HFFc6 (cell line): Measurements from ENCODE around the gene TPX2. TPM values are rescaled to one million over a fixed set of nuclear protein-coding genes. Genes with fewer than 3 reads are reported as not detected.

Experiments used
- DNase-seq: peaks from one replicate; pipeline ENCODE4 v3.0.0-alpha.2; 2018
- H3K27ac Mint-ChIP-seq: 2 replicates; pipeline ENCODE4 v1.8.0; 2020; ENCODE audit warnings: mild to moderate bottlenecking, mixed read lengths
- H3K27me3 Mint-ChIP-seq: 2 replicates; pipeline ENCODE4 v1.8.0; 2021; ENCODE audit warnings: mild to moderate bottlenecking, moderate library complexity, mixed read lengths; ENCODE audit not compliant: insufficient read depth
- H3K36me3 Mint-ChIP-seq: 2 replicates; pipeline ENCODE4 v1.8.0; 2021; ENCODE audit warnings: low read depth, mixed read lengths
- H3K4me1 Mint-ChIP-seq: 2 replicates; pipeline ENCODE4 v1.8.0; 2020; ENCODE audit warnings: low read depth, mixed read lengths
- H3K4me3 Mint-ChIP-seq: 2 replicates; pipeline ENCODE4 v1.8.0; 2020; ENCODE audit warnings: mild to moderate bottlenecking, moderate library complexity, mixed read lengths
- H3K9me3 Mint-ChIP-seq: 2 replicates; pipeline ENCODE4 v1.8.0; 2020; ENCODE audit warnings: mild to moderate bottlenecking, mixed read lengths
- total RNA-seq, 6 experiments: library from RNA; stranded (reverse); fragmentation: NEBNext Ultra II Directional; extraction: Animal tissue kit (Norgen Biotek cat#: 25700); gene quantifications; 2 replicates in 1 of 6; 3 replicates in 5 of 6; pipeline ENCODE4 v1.2.3, GENCODE V29; 2021
- TF ChIP-seq, protein P1 (sequence below): fragments of 200-600 bp; sonication (generic); IDR thresholded peaks from 2 replicates; pipeline ENCODE4 v1.5.0; 2021; ENCODE audit warnings: antibody characterized with exemption, mild to moderate bottlenecking

The TPX2 gene
- total RNA-seq, 6 experiments from 2014 or later = 51.0 to 117 (median 107) TPM

DNA sequence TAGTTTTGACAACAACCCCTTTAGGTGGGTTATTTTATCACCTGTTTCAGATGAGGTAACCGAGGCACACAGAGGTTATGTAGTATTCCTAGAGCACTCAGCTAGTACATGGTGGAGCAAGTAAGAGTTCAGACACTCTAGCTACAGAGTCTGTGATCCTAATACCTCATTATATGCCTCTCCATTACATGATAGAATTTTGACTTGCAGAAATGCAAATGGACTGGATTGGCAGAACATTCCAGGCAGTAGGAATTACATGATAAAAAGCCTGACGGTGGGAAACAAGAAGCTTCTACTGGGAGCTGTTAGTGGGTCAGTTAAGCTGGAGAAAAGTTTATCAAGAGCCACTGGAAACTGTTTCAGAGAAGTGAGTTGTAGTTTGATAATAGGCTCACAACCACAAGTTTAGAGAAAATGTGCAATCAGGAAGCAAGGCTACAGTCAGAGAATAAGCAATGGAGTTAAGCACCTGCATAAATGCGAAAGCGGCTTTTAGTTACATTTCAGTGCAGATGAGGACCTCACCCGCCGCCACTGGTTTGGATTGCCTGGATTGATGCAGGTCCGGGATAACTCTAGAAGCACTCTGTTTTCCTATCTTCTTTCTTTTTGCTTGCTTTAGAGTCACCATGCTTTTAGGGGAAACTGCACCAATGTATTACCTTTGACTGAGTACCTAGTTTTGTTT lies 45.4 kb downstream of the TPX2 start:
- DNase-seq = no peak
- TF ChIP-seq, protein P1, sequence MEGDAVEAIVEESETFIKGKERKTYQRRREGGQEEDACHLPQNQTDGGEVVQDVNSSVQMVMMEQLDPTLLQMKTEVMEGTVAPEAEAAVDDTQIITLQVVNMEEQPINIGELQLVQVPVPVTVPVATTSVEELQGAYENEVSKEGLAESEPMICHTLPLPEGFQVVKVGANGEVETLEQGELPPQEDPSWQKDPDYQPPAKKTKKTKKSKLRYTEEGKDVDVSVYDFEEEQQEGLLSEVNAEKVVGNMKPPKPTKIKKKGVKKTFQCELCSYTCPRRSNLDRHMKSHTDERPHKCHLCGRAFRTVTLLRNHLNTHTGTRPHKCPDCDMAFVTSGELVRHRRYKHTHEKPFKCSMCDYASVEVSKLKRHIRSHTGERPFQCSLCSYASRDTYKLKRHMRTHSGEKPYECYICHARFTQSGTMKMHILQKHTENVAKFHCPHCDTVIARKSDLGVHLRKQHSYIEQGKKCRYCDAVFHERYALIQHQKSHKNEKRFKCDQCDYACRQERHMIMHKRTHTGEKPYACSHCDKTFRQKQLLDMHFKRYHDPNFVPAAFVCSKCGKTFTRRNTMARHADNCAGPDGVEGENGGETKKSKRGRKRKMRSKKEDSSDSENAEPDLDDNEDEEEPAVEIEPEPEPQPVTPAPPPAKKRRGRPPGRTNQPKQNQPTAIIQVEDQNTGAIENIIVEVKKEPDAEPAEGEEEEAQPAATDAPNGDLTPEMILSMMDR = no peak
- peaks cover 32% of the 10 kb centered on the region for H3K4me1 Mint-ChIP-seq
- no peaks in the 10 kb centered on the region for H3K9me3 Mint-ChIP-seq
- H3K27ac Mint-ChIP-seq = no peak overlapping the region
- H3K36me3 Mint-ChIP-seq = peaks cover 31% of the 10 kb centered on the region
- H3K27me3 Mint-ChIP-seq = no peaks in the 10 kb centered on the region
- no peak overlapping the region for H3K4me3 Mint-ChIP-seq

DNA sequence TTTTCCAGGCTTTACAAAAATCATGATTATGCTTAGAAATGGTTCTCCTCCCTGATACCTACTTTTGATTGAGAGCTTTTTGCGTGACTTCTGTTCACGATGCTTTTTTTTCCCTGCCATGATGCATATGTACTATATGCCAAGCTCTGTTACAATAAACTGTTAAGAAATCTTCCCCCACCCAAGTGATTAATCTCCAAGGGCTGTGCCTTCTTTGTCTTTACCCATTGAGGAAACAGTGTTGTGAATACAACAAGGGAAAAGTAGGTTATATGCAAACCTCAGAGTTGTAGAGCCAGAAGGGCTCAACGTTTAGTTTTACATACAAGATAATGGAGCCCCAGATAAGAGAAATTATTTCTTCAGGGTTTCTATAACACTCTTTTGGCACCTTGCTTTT lies 46.0 kb downstream of the TPX2 start:
- DNase-seq = no peak
- H3K4me1 Mint-ChIP-seq = peaks cover 32% of the 10 kb centered on the region
- no peaks in the 10 kb centered on the region for H3K27me3 Mint-ChIP-seq
- TF ChIP-seq, protein P1 = no peak
- H3K4me3 Mint-ChIP-seq = no peak overlapping the region
- peaks cover 27% of the 10 kb centered on the region for H3K36me3 Mint-ChIP-seq
- H3K27ac Mint-ChIP-seq = no peak overlapping the region
- H3K9me3 Mint-ChIP-seq = no peaks in the 10 kb centered on the region

DNA sequence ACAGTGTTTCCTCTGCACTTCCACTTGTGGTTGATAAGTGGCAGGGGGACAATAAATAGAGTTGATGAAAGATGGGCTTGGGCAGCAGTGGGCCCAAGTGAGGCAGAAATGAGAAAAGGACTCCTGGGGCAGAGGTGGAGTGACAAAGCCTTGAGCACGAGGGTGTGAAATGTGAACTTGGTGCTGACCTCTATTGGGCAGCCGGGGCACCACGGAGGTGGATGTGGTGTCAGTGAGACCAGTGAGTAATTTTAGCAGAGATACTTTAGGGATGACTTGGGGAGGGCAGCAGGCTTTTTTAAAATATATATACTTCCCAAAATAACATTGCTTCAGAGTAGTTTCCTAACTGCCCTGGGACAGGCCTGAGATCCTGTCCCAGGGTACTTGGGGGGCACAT lies 49.5 kb downstream of the TPX2 start:
- TF ChIP-seq, protein P1 = peak; percentile 60
- H3K4me3 Mint-ChIP-seq = no peak overlapping the region; the same call in 1 of the 2 replicates
- H3K27ac Mint-ChIP-seq = peak overlapping the region; percentile 65
- peaks cover 24% of the 10 kb centered on the region for H3K36me3 Mint-ChIP-seq
- peaks cover 21% of the 10 kb centered on the region for H3K4me1 Mint-ChIP-seq
- H3K27me3 Mint-ChIP-seq = no peaks in the 10 kb centered on the region
- no peaks in the 10 kb centered on the region for H3K9me3 Mint-ChIP-seq
- DNase-seq = peak; percentile 56

DNA sequence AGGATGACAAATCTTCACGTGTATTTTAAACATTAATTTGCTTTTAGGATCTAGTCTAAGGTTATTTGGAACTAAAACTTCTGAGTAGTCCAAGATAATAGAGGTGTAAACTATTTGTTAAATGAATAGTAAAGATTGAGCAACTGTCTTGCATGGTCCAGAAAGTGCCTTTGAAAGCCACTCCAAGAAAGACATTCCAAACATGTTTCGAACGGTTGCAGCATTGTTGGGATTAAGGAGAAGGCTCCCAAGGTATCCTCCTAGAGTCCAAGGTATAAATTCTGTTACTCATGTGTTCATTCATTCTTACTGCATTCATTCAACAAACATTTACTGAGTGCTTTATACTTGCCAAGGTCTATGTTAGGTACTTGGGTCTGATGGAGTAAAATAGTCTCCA lies 51.3 kb downstream of the TPX2 start:
- H3K27me3 Mint-ChIP-seq = no peaks in the 10 kb centered on the region
- H3K36me3 Mint-ChIP-seq = peaks cover 23% of the 10 kb centered on the region
- no peak overlapping the region for H3K27ac Mint-ChIP-seq
- DNase-seq = no peak
- H3K4me1 Mint-ChIP-seq = peaks cover 21% of the 10 kb centered on the region
- H3K9me3 Mint-ChIP-seq = no peaks in the 10 kb centered on the region
- TF ChIP-seq, protein P1 = no peak
- no peak overlapping the region for H3K4me3 Mint-ChIP-seq

DNA sequence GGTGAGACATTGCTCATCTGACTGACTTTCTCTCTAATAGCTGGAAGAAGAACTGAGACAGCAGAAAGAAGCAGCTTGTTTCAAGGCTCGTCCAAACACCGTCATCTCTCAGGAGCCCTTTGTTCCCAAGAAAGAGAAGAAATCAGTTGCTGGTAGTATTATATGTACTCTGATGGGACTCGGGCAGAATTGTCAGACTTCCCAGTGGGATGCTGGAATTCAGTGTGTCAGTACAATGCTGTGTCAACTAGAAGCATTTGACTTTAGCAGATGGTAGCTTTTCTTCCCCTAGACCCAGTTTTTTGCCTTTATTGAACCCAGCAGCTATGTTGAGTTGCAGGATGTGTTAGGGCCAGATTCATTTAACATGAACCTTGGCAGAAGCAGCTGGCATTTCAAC lies 58.3 kb downstream of the TPX2 start:
- Mint-ChIP-seq H3K4me3 (no peak overlapping the region), H3K27me3 (no peaks in the 10 kb centered on the region), H3K9me3 (no peaks in the 10 kb centered on the region), H3K36me3 (peaks cover 47% of the 10 kb centered on the region), H3K27ac (peak overlapping the region; percentile 14; the same call in 1 of the 2 replicates), H3K4me1 (no peaks in the 10 kb centered on the region)
- TF ChIP-seq, protein P1 = no peak
- DNase-seq = no peak
